NCI-H187 treated with DMSO at 0.1 percent for 48 hours (cell line): ENCODE measurements around the gene RAB6C.
"Not testable (repeated sequence)": the region's sequence is repeated elsewhere in the genome, so short reads cannot be mapped to it uniquely, and the experiment has no call there.

ENCODE experiments used
- DNase-seq: peaks from one replicate; lab custom pipeline; 2025; lab: John Stamatoyannopoulos, UW

The RAB6C gene

DNA sequence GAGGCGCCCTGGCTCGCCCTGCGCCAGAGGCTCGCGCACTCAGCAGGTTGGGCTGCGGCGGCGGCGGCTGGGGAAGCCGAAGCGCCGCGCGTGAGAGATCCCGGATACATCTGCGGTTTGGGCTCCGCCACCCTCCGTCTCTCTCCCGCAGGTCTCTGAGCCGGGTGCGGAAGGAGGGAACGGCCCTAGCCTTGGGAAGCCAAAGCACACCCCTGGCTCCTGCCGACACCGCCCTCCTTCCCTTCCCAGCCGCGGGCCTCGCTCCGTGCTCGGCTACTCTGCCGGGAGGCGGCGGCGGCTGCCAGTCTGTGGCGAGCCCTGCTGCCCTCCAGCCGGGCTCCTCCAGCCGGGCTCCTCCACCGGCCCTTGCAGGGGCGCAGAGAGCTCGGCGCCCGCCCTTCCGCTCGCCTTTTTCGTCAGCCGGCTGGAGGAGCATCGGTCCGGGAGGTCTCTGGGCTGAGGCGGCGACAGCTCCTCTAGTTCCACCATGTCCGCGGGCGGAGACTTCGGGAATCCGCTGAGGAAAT, at the start of gene RAB6C:
RAB6C (plus strand) TSS at position 38 of the 527 bp plus-strand sequence; CDS start at position 488, 450 bp downstream.
- not testable (repeated sequence) for DNase-seq

DNA sequence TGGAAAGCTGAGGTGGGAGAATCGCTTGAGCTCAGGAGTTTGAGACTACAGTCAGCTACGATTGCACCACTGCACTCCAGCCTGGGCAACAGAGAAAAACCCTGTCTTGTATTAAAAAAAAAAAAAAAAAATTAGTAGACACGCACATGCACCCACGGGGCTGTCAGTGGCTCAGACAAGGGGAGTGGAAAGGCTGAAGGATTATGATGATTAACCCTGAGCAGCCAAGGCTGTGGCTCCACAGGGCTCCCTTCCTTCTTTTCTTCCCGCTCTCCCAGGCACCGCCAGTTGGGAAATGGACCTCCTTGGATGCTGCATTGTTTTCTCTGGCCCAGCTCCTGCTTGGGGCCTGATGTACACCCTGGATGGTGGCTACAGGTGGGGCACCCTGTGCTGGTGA, 49.0 kb upstream of the RAB6C start:
- no peak for DNase-seq

DNA sequence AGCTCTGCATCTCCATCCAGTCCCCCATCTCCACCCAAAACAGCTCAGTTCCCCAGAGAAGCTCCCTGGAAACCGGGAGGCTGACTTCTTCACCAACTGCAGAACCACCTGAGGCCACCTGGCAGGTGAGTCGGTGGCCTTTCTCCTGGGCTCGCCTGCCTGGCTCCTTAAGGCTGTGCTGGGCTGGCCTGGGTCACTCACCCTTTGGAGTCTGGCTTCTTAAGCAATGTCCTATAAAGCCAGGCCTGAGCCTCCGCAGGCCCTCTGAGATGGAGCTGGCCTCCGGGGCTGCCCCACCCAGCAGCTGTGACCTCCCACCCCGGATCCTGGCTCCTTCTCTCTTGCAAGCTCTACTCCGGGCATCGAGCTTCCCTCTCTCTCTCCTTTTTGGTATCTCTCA, 46.1 kb upstream of the RAB6C start:
- DNase-seq: not testable (repeated sequence)

DNA sequence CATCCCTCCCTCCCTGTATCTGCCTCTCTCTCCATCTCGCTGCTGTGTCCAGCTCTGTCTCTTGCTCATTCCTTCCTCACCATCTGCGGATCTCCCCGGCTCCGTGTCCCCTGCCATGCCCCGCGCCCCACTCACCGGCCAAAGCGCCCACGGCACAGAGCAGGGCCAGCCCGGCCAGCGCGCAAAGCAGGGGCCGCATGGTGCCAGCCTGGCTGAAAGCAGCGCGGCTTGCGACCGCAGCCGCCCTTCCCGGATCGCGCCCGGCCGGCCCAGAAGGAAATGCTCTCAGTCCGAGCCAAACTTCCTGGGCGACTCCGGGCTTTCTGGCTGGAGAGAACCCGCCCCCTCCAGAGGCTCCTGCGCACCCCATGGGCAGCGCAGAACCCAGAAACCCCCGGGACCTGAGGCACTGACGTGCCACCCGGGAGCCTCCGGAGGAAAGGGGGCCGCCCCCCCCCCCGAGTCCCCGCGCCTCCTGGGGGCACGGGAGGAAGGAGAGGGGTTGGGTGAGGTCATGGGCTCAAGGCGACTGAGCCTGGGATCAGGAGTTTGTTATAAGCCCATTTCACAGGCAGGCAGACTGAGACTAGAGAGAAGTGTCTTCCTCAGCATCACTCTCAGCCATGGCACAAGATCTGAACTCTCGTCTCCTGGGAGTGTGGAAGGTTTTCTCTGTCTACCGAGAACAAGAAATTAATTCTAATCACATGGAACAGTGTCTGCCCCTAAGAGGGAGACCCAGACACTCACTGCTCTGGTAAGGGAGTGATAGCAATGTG, 45.2 kb upstream of the RAB6C start:
- no peak for DNase-seq

DNA sequence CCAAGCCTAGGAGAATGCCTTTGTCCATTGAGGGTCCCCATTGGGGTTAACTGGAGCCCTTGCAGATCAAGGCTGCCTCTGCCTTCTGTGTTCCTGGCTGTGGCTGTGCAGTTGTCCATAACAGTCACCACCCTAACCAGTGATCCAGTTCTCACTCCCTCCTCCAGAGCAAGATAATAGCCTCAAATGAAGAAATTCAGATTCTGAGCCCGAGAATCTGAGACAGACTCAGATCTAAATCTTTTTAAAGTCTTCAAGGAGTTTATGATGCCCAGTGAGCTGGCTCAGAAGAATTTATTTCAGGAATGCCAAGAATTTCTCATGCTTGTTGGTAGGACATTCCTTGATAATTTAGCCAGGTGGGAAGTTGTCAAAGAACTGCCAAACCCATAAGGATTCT, 44.3 kb upstream of the RAB6C start:
- no peak for DNase-seq

DNA sequence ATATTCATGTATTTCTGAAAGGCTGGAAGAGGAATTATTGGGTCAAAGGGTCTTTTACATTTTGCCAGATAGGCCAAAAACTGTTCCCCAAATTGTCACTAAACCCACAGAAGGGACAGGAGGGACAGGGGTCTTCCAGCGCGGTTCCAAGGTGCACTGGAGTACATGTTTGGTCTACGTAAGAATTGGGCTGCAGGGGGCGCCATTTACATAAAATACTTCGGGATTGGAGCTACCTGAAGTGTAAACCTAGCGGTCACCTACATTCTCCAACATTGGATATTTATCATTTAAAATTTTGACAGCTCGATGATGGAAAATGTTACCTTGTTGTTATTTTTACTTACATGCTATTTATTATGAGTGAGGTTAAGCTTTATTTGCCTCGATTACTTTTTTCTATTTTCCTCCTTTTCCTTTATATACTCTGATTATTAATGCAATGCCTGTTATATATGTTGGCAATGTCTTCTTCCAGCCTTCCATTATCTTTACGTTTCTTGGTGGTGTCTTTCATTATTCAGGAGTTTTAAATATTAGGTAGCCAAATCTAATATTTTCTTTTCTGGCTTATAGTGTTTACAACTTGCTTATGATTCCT, 43.0 kb upstream of the RAB6C start:
- no peak for DNase-seq

DNA sequence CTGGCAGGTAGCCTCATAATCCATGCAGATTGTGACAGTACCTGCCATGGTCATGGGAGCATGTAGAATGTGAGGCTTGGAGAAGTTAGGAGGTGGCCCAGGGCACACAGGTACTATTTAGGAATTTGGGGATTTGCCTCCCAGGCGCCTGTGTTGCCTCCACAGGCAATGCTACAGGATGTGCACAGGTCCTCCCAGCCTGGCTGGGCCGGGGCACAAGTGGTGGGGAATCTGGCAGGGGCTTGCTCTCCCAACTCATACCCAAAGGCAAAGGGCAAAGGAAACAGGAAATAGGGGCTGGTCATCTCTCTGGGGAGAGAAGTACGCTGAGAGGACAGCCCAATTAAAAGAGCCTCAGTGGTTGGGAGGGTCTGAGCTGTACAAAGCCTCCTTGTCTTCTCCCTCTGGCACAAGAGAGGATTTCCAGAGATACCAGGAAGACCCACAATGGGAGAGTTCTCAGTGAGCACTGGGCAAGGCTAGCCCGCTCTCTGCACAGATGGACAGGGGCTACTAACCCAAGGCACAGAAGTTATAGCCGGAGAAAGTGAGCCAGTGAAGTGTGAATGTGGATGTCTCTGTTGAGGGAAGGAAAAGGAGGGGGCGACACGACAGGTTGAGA, 40.5 kb upstream of the RAB6C start:
- not testable (repeated sequence) for DNase-seq

DNA sequence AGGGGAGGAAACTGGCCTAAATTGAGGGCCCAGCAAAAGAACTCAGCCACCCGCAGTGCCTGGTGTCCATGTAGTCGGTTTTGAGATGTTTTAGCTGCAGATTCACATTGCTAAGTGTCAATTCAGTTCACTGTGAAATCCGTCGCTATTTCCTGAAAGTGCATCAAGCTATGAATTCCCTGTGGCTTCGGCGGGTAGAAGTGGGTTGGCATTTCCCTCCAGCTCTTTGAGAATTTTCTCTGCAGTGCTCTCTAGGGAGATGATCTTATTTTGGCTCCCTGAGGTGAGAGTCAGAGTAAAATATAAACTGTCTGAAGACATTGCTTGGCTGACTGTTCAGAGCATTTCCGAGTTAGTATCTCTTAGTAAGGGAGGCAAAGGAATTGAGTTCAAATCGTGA, 36.0 kb upstream of the RAB6C start:
- not testable (repeated sequence) for DNase-seq

DNA sequence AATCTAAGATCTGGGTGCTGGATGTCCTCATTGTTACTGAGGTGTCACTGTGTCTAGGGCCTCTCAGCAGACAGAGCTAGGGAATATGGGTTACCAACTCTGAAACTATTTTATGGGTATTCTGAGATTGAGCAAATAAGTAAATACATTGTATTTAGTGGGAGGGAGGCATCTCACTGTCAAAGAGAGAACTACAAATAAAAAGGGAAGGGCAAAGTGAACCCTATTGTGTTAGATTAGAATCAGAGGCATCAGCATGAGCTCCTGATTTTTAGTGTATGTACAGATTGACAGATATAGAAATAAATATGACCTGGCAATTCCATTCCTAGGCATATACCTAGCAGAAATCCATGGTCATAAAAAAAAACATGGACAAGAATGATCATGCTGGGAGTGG, 33.9 kb upstream of the RAB6C start:
- no peak for DNase-seq

DNA sequence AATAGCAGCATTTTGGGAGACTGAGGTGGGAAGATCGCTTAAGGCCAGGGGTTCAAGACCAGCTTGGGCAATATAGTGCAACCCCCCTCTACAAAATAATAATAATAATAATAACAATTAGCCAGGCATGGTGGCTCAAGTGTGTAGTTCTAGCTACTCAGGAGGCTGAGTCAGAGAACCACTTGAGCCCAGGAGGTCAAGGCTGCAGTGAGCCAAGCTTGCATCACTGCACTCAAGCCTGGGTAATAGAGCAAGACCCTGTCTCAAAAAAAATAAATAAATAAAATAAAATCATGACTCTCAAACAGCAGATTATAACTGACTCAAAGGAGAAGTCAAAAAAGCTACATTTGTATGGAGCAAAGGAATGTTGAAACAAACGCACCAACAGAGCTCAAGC, 31.8 kb upstream of the RAB6C start:
- not testable (repeated sequence) for DNase-seq

DNA sequence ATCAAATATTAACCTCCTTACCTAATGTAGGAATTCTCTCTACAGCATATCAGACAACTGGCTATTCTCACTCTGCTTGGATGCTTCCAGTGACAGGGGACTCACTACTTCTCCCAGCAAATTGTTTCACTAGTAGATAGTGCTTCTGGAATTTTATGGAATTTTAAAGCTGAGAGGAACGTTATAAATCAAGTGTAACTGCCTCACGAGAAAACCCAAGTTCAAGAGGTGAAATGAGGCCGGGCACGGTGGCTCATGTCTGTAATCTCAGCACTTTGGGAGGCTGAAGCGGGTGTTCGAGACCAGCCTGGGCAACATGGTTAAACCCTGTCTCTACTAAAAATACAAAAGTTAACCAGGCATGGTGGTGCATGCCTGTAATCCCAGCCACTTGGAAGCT, 23.3 kb upstream of the RAB6C start:
- not testable (repeated sequence) for DNase-seq

DNA sequence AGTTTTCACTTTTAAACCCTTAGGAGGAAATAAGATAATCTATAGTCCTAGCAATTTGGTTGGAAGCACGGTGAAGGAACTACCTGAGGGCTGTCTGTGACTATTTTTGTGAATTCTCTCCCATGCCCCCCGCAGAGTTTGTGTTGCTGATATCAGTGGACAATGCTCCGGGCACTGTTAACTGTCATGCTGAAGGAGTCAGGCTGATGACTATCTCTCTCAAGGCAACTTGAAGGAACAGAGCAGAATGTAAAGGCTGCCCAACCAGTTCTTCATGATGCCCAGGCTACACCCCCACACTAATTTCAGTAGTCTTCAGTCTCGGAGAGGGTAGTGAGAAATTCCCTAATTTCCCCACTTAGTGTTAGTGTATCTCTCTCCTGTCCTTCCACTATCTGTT, 21.6 kb upstream of the RAB6C start:
- no peak for DNase-seq

DNA sequence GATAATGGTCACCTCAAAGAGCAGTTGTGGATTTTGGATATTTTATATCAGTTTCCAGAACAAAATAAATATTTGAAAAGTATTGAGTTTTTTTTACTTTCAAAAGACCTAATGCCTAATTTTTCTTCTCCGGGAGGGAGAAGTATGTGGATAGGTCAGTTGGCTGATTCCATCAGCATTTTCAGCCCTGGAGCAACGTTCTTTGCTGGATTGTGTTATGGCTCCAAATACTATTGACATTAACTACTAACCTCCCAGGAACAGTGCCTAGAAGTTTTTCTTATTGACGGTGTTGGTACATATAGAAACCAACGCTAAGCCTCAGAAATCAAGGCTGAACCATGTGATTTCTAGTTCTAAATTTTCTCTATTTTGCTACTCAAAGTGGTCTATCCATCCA, 20.7 kb upstream of the RAB6C start:
- DNase-seq: not testable (repeated sequence)

DNA sequence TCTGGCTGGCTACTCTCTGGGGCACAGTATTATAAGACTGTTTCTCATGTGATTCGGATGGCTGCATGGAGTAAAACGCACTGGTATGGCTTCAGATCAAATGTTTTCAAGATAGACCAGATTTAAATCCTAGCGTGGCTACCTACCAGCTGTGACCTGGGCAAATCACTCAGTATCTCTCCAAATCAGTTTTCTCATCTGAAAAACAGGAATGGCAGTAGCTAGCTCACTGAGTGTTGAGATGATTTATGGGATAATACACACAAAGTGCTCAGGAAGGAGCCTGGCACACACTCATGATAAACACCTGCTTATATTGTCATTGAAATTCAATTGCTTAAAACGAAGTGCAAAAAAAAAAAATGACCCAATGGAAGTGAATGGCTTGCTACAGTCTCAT, 10.9 kb upstream of the RAB6C start:
- peak; percentile 47 for DNase-seq

DNA sequence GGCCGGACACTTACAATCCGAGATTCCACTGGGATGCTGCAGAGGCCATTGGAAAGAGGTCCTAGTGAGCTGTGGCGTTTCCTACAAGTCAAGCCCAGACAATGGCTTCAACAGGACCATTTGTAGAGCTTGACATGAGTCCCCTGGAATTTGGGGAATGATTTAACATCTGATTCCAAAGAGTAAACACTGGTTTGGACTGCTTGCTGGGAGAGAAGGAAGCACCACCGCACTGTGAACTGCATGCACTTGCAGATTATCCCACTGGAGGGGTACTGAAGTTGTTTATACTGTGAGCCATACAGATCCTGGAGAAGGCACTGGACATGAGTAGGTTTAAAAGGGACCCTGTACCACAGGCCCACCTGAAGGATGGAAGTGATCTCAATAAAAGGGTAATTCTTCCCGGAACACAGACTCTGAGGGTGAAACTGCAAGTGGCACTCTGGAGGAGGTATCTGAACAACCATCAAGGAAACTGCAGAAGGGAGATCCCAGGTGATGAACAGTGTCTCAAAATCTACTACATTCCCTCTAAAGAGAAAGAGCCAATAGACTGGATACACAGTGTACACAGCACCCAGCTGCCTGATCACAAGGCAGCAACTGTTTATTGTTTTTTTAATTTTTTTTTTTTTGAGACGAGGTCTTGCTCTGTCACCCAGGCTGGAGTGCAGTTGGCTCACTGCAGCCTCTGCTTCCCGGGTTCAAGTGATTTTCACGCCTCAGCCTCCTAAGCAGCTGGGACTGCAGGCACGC, 4.3 kb upstream of the RAB6C start:
- no peak for DNase-seq

DNA sequence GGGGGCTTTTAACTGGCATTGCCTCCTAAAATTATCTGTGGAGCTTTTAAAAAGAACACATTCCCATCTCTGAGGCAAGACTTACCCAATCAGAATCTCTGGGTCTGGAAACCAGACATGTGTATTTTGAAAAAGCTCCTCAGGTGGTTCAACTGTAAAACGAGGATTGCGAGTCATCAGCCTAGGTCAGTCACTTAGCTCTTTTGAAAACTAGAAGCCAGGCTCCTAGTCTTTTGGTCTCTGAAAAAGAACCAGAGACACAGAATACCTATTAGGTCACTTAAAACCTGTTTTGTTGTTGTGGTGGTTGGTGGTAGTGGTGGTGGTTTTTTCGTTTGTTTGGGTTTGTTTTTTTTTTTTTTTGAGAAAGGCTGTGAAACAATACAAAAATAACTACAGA, 2.5 kb upstream of the RAB6C start:
- not testable (repeated sequence) for DNase-seq

DNA sequence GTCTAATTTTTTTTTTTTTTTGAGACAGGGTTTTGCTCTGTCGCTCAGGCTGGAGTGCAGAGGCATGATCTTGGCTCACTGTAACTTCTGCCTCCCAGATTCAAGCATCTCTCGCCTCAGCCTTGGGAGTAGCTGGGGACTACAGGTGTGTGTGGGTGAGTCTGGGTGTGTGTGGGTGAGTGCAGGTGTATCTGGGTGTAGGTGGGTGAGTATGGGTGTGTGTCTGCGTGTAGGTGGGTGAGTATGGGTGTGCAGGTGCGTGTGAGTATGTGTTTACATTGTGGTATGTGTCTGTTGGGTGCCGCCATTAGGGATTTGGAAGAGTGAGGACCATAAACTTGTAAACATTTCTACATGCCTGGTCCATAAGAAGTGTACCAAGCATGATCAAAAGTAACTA, 1.5 kb upstream of the RAB6C start:
- no peak for DNase-seq

DNA sequence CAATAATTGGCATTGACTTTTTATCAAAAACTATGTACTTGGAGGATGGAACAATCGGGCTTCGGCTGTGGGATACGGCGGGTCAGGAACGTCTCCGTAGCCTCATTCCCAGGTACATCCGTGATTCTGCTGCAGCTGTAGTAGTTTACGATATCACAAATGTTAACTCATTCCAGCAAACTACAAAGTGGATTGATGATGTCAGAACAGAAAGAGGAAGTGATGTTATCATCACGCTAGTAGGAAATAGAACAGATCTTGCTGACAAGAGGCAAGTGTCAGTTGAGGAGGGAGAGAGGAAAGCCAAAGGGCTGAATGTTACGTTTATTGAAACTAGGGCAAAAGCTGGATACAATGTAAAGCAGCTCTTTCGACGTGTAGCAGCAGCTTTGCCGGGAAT, 780 bp downstream of the RAB6C start:
- not testable (repeated sequence) for DNase-seq

DNA sequence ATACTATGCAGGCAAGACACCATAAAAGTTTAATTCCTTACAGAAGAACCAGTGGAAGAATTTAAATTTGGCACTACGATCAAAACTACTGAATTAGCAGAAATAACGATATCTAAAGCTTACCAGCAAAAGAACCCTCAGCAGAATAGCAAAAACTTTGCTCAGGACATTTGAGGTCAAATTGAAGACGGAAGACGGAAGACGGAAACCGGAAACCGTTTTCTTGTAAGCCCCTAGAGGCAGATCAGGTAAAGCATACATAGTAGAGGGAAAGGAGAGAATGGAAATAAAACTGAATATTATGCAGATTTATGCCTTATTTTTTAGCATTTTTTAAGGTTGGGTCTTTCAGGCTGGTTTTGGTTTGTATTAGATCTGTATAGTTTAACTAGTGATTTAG, 2.2 kb downstream of the RAB6C start:
- DNase-seq: not testable (repeated sequence)

DNA sequence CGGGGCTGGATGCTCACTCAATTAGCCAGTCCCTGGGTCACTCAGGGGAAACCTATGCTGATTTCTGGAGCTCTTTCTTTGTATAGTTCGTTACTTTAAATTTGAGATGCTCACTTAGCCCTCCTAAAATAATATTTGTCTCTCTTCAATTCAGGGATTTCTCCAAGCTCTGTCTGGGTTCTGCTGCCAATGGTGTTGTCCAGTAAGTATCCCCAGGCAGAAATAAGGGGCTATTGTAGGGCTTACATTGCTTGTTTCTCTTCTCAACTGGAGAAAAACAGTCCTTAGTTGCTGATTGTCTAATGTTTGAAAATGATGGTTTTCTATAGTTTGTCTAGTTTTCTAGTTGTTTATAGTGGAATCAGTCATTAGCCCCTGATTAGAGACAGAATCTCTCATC, 5.0 kb downstream of the RAB6C start:
- DNase-seq: no peak

DNA sequence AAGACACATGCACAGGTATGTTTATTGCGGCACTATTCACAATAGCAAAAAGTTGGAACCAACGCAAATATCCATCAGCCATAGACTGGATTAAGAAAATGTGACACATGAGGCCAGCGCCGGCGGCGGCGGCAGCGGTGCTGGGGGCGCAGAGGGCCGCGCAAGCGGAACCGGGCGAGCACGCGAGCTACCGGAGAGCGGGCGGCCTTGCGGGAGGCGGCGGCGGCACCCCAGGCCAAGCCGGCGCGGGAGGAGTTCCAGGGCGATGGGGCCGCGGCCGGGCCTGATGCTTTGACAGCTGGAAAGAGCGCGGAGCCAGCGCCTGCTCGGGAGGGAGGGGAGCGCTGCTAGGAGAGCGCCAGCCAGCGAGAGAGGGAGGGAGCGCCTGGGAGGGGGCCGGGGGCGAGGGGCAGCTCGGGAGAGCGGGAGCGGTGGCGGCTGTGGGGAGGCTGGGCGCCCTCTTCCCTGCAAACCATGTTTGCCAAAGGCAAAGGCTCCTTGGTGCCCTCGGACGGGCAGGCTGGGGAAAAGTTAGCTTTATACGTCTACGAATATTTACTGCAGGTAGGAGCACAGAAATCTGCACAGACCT, 13.0 kb downstream of the RAB6C start:
- not testable (repeated sequence) for DNase-seq

DNA sequence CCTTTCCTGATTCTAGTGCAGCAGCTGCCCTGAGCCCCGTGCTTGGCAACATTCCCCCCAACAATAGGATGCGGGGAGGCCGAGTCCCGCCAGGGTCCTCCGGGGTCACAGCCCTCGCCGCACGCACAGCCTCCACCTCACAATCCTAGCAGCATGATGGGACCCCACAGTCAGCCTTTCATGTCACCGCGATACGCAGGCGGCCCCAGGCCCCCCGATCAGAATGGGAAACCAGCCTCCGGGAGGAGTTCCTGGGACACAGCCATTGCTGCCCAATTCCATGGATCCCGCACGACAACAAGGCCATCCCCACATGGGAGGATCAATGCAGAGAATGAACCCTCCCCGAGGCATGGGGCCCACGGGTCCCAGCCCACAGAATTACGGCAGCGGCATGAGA, 13.7 kb downstream of the RAB6C start:
- not testable (repeated sequence) for DNase-seq
